HG02623 (cell line): ENCODE results near the gene KIF26A.
"Not testable (repeated sequence)": the region's sequence is repeated elsewhere in the genome, so short reads cannot be mapped to it uniquely, and the experiment has no call there.

ENCODE experiments used
- ATAC-seq: cut with Tn5 transposase; IDR thresholded peaks from one replicate; pipeline ENCODE4 v1.9.1; 2021; ENCODE audit warnings: moderate library complexity; ENCODE audit not compliant: unreplicated experiment

KIF26A gene

DNA sequence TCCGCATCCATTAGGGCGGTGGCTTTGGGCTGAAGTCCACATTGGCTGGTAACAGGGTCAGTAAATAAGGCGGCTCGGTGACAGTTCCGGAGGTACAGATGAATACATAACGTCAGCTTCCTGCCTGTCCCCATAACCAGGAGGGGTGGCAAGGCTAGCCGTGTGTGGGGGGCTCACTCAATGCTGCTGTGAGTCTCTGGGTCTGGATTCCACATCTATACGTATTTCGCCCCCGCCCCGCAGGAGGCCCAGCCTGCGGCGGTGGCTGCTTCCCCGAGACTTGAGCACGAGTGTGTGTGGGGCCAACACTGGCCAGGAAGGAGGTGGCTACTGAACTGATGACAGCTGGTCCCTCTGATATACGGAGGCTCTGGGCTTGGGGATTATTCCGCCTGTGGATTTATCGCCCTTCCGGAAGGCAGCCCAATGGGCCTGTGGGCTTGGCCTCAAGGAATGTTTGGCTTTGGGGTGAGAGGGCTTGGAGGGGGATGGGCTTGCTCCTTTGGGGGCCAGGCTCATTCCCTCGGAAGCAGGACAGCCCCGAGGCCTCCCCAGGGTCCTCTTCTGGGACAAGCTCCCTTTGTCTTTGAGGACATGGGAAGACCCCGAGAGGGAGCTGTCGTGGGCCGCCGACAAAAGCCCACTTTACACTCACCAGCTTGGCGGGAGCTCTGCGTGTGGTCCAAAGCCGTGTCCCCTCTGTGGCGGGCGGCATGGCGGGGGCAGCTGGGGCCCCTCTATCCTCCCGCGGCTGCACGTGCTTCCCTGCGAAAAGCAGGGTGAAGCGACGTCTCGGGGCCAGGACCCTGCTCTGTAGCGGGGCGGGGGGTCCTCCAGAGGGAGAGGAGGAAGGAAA is 82.1 kb downstream of the KIF26A start:
- ATAC-seq: no peak

DNA sequence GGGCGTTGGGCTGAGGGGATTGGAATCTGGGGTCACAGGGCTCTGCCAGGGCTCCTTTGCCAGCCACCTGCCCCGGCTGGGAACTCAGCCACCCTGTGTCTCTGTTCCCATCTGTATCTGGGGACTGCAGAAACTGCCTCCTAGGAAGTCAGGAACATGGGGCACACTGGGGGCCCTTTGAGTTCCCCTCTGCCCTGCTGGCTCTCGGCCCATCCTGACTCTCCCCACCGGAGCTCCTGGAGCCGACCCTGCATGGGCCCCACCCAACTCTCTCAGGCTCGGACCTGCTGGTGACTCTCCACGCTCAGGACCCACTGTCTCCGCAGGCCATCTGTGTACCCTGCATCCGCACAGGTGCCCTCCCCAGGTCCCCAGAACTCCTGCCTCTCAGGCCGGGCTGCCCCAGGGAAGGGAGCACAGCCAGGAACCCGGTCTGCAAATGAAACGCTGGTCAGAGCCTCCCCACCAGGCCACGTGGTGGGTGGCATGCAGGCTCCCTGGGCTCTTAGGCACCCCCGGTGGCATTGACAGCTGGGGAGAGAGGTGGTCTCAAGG is 82.8 kb downstream of the KIF26A start:
- no peak for ATAC-seq

DNA sequence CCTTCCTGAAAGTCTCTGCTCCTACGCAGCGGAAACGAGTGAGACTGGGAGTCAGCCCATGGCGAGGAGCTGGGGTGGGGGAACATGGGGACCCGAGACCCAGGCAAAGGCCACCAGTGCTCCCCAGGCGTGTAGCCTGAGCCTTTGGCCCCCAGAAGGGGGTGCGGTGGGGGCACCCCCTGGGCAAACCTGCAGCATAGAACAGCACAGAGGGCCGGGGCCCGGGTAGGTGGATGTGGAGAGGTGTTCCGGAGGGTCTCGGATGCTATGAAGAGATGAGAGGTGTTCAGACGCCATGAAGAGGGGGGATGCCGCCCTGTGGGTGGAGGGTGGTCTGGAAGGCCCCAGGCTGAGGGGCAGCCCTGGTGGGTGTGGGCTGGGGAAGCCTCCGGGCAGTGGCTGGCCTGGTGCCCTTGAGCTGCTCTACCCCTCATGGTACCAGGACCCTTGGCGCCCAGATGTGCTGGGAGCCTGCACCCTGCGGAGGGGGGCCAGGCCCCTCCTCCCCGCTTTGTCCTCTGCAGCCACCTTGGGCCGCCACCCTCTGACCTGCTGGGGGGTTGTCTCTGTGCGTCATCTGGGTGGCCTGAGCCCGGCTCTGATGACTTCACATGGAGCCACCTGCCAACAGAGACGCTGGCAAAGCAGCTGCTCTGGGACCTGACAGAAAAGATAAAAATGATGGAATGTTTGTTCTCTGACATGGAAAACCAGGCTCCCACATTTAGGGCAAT is 83.4 kb downstream of the KIF26A start:
- no peak for ATAC-seq

DNA sequence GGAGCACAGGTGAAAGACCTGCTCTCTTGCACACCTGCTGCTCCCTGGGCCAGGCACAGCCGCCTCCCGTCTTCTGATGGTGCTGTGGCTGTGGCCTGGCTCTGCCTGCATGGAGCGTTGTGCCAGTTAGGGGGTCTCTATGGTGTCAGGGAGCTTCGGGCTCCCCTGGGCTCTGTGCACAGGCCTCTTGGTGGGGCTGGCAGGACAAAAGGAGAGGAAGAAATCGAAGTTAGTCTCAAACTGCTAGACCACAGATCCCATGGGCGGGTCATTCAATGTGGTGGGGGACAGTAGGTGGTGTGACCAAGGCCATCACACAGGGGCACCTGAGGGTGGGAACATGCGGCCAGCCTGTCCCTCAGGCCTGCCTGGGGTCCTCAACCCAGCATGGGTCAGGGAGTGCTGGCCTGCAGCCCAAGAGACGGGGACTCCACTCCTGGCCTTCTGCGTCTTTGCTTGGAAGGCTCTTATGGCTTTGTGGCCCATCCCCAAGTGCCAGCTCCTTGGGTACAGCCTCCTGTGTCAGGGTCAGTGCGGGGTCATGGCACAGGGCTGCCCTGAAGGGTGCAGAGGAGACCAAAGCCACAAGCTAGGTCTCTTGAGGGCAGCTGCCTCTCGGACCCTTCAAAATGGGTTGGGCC is 84.1 kb downstream of the KIF26A start:
- ATAC-seq: no peak

DNA sequence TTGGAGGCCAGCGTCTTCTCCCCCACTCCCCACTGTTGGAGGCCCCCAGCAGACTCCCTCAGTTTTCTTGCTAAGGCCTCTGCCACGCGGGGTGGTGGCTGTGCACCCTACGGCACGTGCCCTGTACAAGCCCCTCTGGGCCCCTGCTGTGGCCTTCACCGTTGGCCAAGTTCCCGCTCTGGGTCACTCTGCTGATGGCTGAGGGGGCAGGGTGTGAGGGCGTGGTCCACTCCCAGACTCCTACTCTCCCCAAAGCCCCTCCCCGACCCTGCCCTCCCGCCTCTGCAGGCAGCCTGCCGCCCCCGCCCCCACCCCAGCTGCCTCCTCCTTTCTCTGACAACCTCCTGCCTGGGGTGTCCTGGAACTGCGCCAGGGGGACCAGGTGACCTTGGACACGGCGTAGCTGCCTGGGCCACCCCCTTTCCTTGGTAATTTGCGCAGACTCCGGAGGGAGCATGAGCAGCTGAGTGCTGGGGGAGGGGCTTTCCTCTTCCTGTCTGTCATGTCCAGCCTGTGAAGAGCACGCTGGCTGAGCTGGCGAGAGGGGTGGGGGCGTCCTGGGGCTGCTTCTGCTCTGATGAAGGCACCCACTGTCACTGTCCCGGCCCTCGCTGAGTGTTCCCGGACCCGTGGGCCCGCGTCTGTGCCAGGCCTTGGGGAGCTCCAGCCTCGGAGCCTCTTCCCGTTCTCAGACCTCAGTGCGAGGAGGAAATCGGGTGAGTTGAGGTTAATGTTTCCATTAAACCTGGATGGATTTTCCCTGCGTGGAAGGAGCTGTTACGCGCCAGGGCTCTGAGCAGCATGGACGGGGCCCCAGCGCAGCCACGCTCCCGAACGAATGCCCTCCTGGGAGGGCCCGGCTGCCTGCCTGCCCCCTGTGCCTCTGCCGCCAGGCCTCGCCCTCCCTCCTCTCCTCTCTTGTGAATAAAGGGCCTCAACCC is 85.0 kb downstream of the KIF26A start:
- ATAC-seq: no peak

DNA sequence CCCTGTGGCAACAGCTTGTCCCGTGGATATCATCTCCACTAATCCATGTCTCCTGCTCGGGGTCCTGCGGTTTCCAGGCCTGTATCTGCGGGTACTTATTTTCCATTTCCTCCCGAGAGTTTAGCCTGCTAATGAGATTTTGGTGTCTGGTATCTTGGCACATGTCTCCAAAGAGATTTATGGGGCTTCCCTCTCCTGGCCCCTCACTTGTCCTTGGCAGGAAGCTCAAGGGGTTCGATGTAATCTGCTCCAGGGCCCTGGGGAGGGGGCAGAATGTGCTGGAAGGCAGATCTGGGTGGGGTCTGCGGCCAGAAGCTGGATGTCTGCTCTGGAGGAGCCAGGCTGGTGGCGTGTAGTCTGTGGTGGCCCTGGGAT is 85.7 kb downstream of the KIF26A start:
- ATAC-seq: no peak

DNA sequence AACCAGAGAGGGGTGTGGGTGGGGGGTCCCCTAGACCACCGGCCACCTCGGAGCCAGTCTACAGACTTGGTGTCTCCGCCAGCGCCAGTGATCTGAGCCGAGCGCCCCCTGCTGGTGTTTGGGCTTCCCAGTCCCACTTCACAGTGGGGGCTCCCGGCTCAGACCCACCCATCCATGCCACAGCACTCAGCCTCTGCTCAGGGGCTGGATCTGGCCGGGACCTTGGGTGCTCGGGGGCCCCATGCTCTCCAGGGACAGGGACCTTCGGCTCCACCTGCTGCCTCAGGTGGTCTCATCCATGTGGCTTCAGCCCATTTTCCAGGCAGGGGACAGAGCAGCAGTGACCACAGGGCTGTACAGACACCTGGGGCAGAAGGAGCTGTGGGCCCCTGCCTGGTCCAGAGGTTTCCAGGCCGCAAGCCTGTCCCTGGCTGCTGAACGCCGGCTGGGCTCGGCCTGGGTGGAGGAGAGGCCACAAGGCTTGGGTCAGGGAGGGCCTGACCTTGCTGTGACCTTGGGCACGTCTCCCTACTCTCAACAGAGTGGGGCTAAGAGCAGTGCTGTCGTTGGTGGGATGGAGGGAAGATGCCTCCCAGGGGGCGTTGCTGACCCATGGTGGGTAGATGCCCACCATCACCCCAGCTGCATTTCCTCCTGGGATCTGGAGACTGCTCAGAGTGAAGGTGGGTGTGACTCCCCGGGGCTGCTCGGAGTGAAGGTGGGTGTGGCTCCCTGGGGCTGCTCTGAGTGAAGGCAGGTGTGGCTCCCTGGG is 86.3 kb downstream of the KIF26A start:
- ATAC-seq: no peak

DNA sequence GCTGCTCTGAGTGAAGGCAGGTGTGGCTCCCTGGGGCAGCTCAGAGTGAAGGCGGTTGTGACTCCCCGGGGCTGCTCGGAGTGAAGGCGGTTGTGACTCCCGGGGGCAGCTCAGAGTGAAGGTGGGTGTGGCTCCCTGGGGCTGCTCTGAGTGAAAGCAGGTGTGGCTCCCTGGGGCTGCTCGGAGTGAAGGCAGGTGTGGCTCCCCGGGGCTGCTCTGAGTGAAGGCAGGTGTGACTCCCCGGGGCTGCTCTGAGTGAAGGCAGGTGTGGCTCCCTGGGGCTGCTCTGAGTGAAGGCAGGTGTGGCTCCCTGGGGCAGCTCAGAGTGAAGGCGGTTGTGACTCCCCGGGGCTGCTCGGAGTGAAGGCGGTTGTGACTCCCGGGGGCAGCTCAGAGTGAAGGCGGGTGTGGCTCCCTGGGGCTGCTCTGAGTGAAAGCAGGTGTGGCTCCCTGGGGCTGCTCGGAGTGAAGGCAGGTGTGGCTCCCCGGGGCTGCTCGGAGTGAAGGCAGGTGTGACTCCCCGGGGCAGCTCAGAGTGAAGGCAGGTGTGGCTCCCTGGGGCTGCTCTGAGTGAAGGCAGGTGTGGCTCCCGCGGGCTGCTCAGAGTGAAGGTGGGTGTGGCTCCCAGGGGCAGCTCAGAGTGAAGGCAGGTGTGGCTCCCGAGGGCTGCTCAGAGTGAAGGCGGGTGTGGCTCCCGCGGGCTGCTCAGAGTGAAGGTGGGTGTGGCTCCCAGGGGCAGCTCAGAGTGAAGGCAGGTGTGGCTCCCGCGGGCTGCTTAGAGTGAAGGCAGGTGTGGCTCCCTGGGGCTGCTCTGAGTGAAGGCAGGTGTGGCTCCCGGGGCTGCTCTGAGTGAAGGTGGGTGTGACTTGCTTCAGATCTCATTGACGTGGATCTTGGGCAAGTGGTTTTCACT is 87.1 kb downstream of the KIF26A start:
- ATAC-seq: not testable (repeated sequence)

DNA sequence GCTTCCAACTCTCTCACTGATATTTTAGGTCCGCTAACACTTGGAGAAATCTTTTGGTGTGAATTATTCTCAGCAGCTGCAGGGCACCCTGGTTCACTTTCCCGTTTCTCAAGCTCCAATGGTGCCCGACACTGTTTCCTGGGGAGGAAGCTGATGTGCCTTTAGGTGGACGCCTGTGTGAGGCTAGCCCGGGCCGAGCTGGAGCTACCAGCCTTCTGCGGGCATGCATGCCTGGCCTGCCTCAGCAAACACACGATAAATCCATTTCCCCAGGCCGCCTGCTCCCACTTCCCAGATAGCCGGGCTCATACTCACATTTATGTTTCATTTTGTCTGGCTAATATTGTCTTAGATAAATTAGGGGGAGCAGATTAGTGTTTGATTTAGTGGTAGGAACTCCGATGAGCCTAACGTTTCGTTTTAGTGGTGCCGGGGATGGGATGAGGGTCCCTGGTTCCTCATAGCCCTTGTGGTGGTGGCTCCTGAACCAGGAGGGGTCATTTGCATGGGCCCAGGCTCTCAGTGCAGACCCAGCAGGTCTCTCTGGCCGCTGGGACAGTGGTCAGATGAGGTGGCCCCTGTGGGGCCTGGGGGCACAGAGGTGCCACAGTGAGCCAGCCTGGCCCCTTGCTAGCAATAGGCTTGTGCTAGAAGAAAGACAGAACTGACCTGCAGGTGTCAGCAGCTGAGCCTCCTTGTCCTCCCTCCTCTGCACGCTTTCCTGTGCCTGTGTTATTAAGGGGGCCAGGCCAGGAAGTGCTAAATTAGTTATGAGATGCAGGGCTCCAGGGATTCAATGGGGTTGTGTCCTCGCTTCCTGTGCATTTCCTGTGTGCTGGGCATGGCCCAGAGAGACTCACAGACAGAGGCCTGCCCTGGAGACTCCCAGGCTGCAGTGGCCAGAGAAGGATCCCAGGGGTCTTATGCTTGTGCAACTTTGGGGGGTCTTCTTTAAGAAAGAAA is 88.3 kb downstream of the KIF26A start:
- no peak for ATAC-seq

DNA sequence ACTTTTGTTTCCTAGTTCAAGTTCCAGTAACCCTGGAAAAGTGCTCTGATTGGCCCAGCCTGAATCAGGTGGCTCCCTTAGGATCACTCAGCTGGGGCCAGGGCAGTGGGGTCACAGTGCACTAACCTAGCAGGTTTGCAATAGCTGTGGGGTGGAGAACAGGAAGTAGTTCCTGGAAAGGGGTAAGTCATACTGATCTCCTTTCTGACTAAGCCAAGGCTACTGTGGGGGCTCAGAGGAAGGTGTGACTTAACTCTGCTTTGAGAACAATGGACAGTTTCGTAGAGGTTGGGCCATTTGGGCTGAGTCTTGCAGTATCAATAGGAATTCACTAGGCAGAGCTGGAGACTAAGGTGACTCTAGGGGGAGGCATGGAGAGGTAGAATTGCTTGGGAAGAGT is 89.4 kb downstream of the KIF26A start:
- ATAC-seq: no peak

DNA sequence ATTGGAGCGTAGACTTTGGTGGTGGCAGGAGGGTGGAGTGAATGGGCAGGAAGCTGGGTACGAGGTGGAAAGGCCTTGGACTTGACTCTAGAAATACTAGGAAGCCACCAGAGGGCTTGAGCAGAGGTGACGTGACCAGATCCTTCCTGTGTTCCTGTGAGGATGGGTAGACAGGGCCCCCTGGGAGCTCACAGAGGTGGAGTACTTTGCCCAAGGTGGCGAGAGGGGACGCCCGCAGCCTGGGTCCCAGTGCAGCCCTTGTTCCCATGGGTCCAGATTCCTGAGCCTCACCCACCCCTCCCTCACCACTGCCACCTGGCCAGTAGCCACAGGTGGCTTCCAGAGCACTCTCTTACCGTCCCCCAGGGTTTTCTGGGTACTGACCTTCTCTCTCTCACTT is 89.8 kb downstream of the KIF26A start:
- ATAC-seq: no peak

DNA sequence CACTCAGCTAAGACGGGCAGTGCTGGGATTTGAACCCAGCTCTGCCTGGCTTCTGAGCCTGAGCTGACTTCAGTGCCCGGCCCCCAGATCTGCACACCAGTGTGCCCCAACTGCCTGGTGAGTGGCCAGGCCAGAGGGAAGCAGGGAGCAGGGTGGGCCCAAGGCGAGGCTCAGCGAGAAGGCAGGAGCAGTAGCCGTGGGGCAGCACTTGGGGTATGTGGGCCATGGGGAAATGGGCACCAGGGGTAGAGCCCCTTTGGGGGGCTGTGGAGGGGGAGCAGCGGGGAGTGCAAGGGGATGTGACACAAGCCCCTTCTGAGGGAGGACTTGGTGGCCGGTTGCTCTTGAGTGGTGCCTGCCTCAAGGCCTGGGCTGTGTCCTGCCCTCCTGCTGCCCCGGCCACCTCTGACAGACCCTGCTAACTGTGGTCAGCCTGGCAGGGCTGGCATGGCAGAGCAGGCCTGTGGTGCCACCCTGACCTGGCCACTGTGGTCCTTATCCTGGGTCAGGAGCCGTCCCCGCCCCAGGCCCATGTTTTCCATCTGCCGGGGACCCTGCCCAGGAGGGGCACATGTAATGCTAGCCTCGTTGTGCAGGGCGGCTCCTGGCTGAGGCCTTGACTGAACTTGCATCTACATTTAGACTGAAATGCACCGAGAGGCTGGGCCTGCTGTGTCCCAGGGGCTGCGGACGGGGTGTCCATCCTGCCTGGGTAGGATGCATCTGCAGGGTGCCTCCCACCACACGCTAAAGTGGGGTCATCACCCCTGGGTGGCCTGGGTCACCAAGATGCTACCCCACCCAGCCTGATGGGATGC is 90.5 kb downstream of the KIF26A start:
- ATAC-seq: no peak

DNA sequence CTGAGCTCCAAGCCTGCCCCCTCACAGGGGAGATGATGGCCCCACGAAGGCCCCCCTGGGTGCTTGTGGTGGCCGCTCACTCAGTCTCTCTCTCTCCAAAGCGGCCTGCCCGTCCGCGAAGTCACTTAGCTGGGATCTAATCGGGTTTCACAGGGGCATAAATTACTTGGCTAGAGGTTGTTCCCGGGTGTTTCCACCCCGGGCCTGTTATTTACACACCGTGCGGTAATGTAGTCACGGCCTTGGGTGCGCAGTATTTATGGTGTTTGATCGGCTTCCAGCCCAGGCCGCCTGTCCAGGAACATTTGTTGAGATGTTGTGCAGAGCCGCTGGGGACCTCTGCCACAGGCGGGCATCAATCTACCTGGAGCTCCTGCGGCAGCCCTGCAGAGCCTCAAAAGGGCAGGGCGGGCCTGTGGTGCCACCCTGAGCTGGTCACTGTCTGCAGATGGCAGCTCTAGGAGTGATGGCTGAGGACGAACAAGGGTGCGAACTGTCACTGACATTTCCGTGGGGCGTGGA is 91.2 kb downstream of the KIF26A start:
- ATAC-seq: no peak

DNA sequence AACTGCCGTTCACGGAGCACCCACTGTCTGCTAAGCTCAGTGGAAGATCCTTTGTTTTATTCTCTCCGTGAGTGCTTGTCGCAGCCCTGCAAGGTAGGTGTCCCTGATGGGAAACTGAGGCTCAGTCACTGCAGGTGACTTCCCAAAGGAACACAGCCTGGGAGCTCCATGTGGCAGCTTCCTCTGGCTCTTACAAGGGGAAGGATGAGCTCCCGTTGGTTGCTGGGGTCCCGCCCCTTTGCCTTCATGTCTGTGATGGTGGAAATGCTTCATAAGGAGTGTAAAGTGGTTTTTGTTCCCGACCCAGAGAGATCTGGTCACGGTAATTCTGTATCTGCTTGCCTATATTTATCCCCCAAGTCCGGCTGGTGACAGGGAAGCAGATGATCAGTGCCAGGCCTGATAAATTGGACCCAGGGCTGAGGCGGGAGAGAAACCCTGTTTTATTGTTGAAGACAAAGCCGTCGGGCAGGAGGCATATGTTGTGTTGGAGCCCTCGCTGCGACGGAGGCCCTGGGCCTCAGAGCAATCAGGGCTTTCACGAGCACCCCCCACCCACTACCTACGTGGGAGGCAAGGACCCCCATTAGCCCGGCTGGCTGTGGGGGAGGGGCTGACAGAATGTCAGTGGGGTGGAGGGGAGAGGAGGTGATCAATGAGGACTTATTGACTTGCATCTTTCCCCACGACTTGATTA is 91.9 kb downstream of the KIF26A start:
- ATAC-seq: no peak
